HepG2 (cell line): ENCODE measurements around the gene TMEM253. TPM values are rescaled to one million over a fixed set of nuclear protein-coding genes. Genes with fewer than 3 reads are reported as not detected.

Source experiments
- CBX5 ChIP-seq: sonication (generic); formaldehyde crosslinking; IDR thresholded peaks from 2 replicates; pipeline ENCODE4 v1.4.0; 2020; ENCODE audit warnings: missing genetic modification reagents, borderline replicate concordance
- CENPX ChIP-seq: sonication (generic); formaldehyde crosslinking; IDR thresholded peaks from 2 replicates; pipeline ENCODE4 v1.9.0; 2021; ENCODE audit warnings: mild to moderate bottlenecking, missing genetic modification reagents, moderate library complexity
- EHMT2 ChIP-seq: fragments of 200-600 bp; sonication (generic); IDR thresholded peaks from 2 replicates; pipeline ENCODE4 v1.7.0; 2017; ENCODE audit warnings: antibody characterized with exemption, low read depth, low read length, borderline replicate concordance
- FOXP1 ChIP-seq, 2 experiments: fragments of 450-650 bp in 1 of 2; IDR thresholded peaks; 2 replicates each; pipeline ENCODE4 v1.6.1; 2017 to 2018; ENCODE audit warnings: antibody characterized with exemption in 1 of 2
- PAF1 ChIP-seq: IDR thresholded peaks from 2 replicates; pipeline ENCODE4 v1.6.1; 2016; ENCODE audit warnings: missing genetic modification reagents, missing compliant biosample characterization
- SIN3A ChIP-seq: IDR thresholded peaks from 2 replicates; pipeline ENCODE4 v1.6.1; 2011; ENCODE audit warnings: low read depth, mild to moderate bottlenecking, control low read depth, low read length, borderline replicate concordance
- SMARCE1 ChIP-seq: fragments of 450-650 bp; IDR thresholded peaks from 2 replicates; pipeline ENCODE4 v1.6.1; 2017; ENCODE audit warnings: borderline replicate concordance
- SP4 ChIP-seq: sonication (generic); formaldehyde crosslinking; IDR thresholded peaks from 2 replicates; pipeline ENCODE4 v1.8.1; 2023; ENCODE audit warnings: mild to moderate bottlenecking, missing genetic modification reagents
- TCF7 ChIP-seq: sonication (generic); IDR thresholded peaks from 2 replicates; pipeline ENCODE4 v1.6.1; 2016; ENCODE audit warnings: antibody characterized with exemption, low read depth
- TOPORS ChIP-seq: sonication (generic); formaldehyde crosslinking; IDR thresholded peaks from 2 replicates; pipeline ENCODE4 v1.8.0; 2023; ENCODE audit warnings: mild to moderate bottlenecking, missing genetic modification reagents
- ZNF205 ChIP-seq: IDR thresholded peaks from 2 replicates; pipeline ENCODE4 v1.6.1; 2018; ENCODE audit warnings: missing biosample characterization, missing genetic modification reagents
- ZNF253 ChIP-seq: sonication (generic); formaldehyde crosslinking; IDR thresholded peaks from 2 replicates; pipeline ENCODE4 v1.8.0; 2022; ENCODE audit warnings: mild to moderate bottlenecking, missing genetic modification reagents, borderline replicate concordance
- ZNF552 ChIP-seq: sonication (generic); formaldehyde crosslinking; IDR thresholded peaks from 2 replicates; pipeline ENCODE4 v1.9.0; 2022; ENCODE audit warnings: missing genetic modification reagents, mild to moderate bottlenecking, borderline replicate concordance
- ZNF558 ChIP-seq: sonication (generic); formaldehyde crosslinking; IDR thresholded peaks from 2 replicates; pipeline ENCODE4 v1.9.0; 2022; ENCODE audit warnings: mild to moderate bottlenecking, missing genetic modification reagents, borderline replicate concordance
- ZNF652 ChIP-seq: IDR thresholded peaks from 2 replicates; pipeline ENCODE4 v1.6.1; 2016; ENCODE audit warnings: low read depth, borderline replicate concordance
- polyA plus RNA-seq, 8 experiments: library from polyadenylated mRNA; depleted of rRNA in 3 of 8; stranded (reverse) in 7 of 8; unstranded in 1 of 8; fragments of >200 nt; fragmentation: Illumina TruSeq in 4 of 8; extraction: Trizol in 4 of 8; gene quantifications; 2 replicates each; pipeline versions ENCODE4 v1.2.1 to v1.2.3, GENCODE V29; 2011 to 2016; ENCODE audit warnings: low read depth in 4 of 8, missing spikeins in 1 of 8, mixed read lengths in 1 of 8; ENCODE audit not compliant: insufficient read depth in 1 of 8
- total RNA-seq, 5 experiments: library from RNA; depleted of rRNA; stranded (reverse); fragments of >200 nt; fragmentation: Illumina TruSeq; extraction: Trizol; gene quantifications; 2 replicates each; pipeline ENCODE4 v1.2.3, GENCODE V29; 2016; ENCODE audit warnings: low read depth in 1 of 5
- TF ChIP-seq, protein P1 (sequence below): fragments of 450-650 bp; IDR thresholded peaks from 2 replicates; pipeline ENCODE4 v1.6.1; 2016
- TF ChIP-seq, protein P2 (sequence below), 2 experiments: IDR thresholded peaks; 2 replicates each; pipeline ENCODE4 v1.6.1; 2011 to 2012; ENCODE audit warnings: low read length in 2 of 2, borderline replicate concordance in 1 of 2, low read depth in 1 of 2, mild to moderate bottlenecking in 1 of 2, moderate library complexity in 1 of 2
- TF ChIP-seq, protein P3 (sequence below): sonication (generic); formaldehyde crosslinking; IDR thresholded peaks from 2 replicates; pipeline ENCODE4 v1.5.1; 2020; ENCODE audit warnings: mild to moderate bottlenecking, missing genetic modification reagents, borderline replicate concordance
- TF ChIP-seq, protein P4 (sequence below): sonication (generic); formaldehyde crosslinking; IDR thresholded peaks from 2 replicates; pipeline ENCODE4 v1.4.0; 2020; ENCODE audit warnings: missing genetic modification reagents
- TF ChIP-seq, protein P5 (sequence below): sonication (generic); formaldehyde crosslinking; IDR thresholded peaks from 2 replicates; pipeline ENCODE4 v1.8.0; 2022; ENCODE audit warnings: missing genetic modification reagents, mild to moderate bottlenecking, inconsistent platforms, borderline replicate concordance

The TMEM253 gene
- total and polyA plus RNA-seq, 2 of the 13 experiments (the other 11 are each of a cell fraction or from before 2014, with no cell fraction given): 0.29 to 0.45 TPM

DNA sequence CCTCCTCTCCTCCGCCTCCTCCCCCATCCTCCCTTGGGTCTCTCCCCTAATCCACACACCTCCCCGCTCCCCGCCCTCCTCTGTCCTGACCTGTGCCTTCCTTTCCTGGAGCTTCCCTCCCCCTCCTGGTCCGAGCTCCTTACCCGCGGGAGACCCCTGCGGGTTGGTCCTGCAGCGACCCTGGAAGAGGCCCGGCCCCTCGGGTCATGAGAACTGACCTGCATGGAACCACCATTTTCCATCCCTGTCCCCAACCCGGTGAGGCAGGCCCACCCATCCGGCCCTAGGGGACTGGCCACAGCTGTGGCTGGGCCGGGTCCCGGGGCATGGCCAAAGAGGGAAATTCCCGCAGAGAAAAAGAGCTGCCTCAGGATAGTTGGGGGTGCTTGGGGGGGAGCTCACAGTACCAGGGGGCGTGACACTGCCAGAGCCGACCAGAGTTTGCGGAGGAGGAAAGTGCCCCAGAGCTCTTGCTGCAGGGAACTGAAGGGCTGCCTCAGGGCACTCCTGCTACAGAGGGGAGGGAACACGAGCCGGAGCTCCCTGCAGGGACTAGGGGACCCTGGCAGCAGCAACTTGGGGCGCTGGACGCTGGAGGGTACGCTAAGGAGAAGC, 30.1 kb upstream of the TMEM253 start (continued):
- TF ChIP-seq TOPORS (no peak; the same call in none of the 2 replicates), CENPX (no peak), CBX5 (CRISPR knock-in tag) (no peak), SIN3A (no peak), TCF7 (no peak), SP4 (CRISPR knock-in tag) (no peak), EHMT2 (no peak), FOXP1 (IDR thresholded peaks at IDR 0.05) (no peak), FOXP1 (CRISPR knock-in tag; IDR thresholded peaks at IDR 0.05) (no peak), ZNF552 (CRISPR knock-in tag) (no peak), ZNF253 (CRISPR knock-in tag) (no peak), SMARCE1 (no peak), PAF1 (no peak), ZNF205 (CRISPR knock-in tag) (no peak), ZNF558 (CRISPR knock-in tag) (no peak), ZNF652 (CRISPR knock-in tag) (no peak)
- TF ChIP-seq, protein P1, sequence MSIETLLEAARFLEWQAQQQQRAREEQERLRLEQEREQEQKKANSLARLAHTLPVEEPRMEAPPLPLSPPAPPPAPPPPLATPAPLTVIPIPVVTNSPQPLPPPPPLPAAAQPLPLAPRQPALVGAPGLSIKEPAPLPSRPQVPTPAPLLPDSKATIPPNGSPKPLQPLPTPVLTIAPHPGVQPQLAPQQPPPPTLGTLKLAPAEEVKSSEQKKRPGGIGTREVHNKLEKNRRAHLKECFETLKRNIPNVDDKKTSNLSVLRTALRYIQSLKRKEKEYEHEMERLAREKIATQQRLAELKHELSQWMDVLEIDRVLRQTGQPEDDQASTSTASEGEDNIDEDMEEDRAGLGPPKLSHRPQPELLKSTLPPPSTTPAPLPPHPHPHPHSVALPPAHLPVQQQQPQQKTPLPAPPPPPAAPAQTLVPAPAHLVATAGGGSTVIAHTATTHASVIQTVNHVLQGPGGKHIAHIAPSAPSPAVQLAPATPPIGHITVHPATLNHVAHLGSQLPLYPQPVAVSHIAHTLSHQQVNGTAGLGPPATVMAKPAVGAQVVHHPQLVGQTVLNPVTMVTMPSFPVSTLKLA: no peak
- TF ChIP-seq, protein P2, sequence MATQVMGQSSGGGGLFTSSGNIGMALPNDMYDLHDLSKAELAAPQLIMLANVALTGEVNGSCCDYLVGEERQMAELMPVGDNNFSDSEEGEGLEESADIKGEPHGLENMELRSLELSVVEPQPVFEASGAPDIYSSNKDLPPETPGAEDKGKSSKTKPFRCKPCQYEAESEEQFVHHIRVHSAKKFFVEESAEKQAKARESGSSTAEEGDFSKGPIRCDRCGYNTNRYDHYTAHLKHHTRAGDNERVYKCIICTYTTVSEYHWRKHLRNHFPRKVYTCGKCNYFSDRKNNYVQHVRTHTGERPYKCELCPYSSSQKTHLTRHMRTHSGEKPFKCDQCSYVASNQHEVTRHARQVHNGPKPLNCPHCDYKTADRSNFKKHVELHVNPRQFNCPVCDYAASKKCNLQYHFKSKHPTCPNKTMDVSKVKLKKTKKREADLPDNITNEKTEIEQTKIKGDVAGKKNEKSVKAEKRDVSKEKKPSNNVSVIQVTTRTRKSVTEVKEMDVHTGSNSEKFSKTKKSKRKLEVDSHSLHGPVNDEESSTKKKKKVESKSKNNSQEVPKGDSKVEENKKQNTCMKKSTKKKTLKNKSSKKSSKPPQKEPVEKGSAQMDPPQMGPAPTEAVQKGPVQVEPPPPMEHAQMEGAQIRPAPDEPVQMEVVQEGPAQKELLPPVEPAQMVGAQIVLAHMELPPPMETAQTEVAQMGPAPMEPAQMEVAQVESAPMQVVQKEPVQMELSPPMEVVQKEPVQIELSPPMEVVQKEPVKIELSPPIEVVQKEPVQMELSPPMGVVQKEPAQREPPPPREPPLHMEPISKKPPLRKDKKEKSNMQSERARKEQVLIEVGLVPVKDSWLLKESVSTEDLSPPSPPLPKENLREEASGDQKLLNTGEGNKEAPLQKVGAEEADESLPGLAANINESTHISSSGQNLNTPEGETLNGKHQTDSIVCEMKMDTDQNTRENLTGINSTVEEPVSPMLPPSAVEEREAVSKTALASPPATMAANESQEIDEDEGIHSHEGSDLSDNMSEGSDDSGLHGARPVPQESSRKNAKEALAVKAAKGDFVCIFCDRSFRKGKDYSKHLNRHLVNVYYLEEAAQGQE (IDR thresholded peaks at IDR 0.05; ENCODE audit: borderline replicate concordance in 1 of 2, low read depth in 1 of 2, low read length in 2 of 2): no peak
- TF ChIP-seq, protein P3, sequence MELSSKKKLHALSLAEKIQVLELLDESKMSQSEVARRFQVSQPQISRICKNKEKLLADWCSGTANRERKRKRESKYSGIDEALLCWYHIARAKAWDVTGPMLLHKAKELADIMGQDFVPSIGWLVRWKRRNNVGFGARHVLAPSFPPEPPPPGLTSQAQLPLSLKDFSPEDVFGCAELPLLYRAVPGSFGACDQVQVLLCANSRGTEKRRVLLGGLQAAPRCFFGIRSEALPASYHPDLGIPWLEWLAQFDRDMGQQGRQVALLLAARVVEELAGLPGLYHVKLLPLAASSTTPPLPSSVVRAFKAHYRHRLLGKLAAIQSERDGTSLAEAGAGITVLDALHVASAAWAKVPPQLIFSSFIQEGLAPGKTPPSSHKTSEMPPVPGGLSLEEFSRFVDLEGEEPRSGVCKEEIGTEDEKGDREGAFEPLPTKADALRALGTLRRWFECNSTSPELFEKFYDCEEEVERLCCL (CRISPR knock-in tag): no peak; the same call in 1 of the 2 replicates
- TF ChIP-seq, protein P4, sequence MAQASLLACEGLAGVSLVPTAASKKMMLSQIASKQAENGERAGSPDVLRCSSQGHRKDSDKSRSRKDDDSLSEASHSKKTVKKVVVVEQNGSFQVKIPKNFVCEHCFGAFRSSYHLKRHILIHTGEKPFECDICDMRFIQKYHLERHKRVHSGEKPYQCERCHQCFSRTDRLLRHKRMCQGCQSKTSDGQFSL (CRISPR knock-in tag): peak; percentile 71; the same call in 1 of the 2 replicates
- TF ChIP-seq, protein P5, sequence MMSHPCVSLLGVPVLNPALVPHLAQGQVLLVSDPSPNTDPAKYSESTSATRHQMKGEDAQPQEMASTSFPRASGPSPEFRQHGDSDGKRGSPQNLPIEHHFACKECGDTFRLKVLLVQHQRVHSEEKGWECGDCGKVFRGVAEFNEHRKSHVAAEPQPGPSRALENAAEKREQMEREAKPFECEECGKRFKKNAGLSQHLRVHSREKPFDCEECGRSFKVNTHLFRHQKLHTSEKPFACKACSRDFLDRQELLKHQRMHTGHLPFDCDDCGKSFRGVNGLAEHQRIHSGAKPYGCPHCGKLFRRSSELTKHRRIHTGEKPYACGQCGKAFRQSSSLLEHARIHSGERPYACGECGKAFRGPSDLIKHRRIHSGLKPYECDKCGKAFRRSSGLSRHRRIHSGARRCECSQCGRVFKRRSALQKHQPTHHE (CRISPR knock-in tag): no peak
